HG03378 (cell line): ENCODE measurements around the gene IPCEF1.
A peak's percentile ranks its signal among the peaks of the same experiment; 100 is the strongest.

Source experiments
- ATAC-seq: cut with Tn5 transposase; IDR thresholded peaks from one replicate; pipeline ENCODE4 v1.9.1; 2021; ENCODE audit warnings: mild to moderate bottlenecking, moderate library complexity; ENCODE audit not compliant: unreplicated experiment

IPCEF1 gene

GRCh38 chr6:154297721-154298120 is 58.9 kb downstream of the IPCEF1 start:
- no peak for ATAC-seq

DNA sequence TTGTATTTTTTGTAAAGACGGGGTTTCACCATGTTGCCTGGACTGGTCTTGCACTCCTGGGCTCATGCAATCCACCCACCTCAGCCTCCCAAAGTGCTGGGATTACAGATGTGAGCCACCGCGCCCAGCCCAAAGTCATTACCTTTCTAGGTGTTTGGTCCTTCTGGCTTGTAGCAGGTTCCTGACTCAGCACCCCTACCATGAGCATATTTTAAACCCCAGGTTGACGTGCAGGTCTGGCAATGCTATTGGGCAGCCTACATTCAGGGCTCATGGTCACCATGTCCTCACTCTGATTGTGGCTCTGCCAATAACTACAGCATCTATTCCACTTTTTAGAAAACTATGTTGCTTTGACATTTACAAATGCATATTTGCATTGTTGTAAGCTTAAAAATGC is 59.4 kb downstream of the IPCEF1 start:
- ATAC-seq: no peak

DNA sequence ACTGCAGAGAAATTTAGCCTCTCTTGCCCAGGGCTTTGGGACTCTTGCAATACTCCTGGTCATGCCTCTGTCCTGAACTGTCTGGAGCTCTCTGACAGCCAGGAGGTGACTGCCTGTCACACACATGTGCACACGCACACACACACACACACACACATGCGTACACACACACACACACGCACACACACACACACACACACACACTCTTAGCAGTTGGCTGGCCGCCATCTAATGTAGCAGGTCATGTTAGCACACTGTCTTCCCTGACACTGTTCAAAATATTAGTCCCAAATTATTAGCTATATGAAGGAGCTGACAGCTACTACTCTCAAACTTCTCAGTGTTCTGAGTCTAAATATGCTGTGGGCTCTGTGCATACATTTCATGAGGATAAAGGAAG is 60.9 kb downstream of the IPCEF1 start:
- no peak for ATAC-seq

DNA sequence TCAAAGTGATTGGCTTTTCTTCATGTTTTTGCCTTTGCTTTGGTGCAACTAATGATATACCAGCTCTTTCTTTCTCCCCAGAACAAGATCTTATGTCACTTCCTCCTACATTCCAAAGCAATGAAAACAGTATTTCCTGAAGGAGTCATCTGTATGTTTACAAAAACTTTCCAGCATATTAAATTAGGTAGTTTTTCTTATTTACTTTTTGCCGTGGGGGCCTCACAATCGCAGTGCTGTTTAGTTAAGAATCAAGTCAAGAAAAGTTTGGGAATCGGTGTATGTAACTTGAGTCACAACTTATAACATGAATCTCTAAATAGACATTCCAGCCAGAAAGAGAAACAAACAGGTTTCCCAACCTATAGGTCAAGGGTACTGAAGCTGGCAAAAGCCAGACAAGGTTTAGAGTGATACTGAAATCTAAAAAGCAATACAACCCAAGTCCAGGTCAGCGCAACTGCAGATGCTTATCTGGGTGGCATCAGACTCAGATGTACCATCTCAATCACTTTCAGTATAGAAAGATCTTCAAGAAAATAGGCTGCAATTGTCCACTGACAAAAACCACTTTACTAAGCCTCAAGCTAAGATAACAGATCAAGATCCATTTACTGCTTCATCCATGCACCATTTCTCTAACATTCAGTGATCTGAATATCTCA is 63.6 kb downstream of the IPCEF1 start:
- no peak for ATAC-seq

GRCh38 chr6:154292066-154292465 is 64.5 kb downstream of the IPCEF1 start:
- ATAC-seq: no peak

DNA sequence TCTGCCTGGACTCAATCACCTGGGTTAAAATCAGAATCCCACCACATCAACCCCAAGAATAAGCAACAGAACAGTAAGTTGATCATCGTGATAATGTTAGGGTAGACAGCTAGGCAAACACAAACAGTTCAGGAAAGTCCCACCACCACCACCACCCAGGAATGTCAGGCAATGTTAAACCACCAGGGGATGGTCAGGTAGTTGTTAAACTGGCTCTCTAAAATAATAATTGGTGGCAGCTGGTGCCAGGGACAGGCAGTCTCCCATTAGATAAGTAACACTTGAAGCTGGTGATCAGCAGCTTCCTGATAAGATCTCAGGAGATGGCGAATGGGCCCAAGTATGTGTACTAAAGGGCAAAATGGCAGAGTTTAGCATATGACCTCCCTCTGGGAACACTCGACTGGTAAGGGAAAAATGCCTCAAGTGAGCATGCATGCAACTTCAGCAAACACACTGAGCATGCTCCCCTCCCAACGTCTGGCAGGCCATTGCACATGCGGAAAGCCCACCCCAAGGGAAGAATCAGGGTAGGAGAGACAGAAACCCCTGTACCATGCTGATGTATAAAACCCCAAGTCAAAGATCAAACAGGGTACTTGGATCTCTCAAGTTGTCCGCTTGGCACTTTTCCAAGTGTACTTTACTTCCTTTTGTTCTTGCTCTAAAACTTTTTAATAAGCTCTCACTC is 66.6 kb downstream of the IPCEF1 start:
- ATAC-seq: no peak

GRCh38 chr6:154285826-154286225 is 70.8 kb downstream of the IPCEF1 start:
- no peak for ATAC-seq

- no peak for ATAC-seq
Measured at GRCh38 chr6:154284313-154284853, 72.2 kb downstream of the IPCEF1 start.

GRCh38 chr6:154280521-154280920 is 76.1 kb downstream of the IPCEF1 start:
- no peak for ATAC-seq

DNA sequence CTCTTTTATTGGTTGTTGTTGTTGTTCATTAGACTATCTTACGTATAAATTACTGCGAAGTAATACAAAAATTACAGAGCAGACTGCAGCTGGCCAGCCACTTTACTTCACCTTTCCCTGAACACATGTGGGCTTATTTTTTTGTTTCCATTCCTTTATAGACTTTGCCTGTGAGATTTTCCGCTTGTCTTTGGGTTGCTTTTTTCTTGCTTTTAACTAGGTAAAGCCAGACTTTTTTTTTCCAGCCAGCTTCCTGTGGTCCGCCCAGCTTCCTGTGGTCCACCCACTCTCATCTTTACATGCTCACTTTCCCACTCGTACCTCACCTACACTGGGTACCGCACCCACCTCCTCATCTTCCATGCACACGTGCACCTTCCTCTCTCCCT is 79.0 kb downstream of the IPCEF1 start:
- peak; percentile 18 for ATAC-seq

GRCh38 chr6:154276810-154277628 is 79.6 kb downstream of the IPCEF1 start:
- peak; percentile 78 for ATAC-seq

GRCh38 chr6:154274168-154274567 is 82.4 kb downstream of the IPCEF1 start:
- ATAC-seq: no peak

DNA sequence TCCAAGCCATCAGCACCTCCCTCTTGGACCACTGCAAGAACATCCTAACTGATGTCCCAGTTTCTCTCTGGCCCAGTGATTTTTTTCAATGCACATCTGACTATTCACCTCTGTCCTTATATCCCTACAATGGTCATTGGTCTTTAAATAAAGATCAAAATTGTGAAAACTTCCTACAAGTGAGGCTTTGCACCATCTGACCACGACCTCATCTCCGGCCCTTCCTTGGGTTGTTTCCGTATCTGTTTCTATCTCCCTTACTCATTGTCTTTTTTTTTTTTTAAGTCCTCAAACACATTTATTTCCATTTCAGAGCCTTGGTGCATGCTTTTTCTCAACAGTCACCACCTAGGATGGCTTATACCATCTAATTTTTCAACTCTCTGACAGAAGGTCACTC is 88.1 kb downstream of the IPCEF1 start:
- no peak for ATAC-seq

DNA sequence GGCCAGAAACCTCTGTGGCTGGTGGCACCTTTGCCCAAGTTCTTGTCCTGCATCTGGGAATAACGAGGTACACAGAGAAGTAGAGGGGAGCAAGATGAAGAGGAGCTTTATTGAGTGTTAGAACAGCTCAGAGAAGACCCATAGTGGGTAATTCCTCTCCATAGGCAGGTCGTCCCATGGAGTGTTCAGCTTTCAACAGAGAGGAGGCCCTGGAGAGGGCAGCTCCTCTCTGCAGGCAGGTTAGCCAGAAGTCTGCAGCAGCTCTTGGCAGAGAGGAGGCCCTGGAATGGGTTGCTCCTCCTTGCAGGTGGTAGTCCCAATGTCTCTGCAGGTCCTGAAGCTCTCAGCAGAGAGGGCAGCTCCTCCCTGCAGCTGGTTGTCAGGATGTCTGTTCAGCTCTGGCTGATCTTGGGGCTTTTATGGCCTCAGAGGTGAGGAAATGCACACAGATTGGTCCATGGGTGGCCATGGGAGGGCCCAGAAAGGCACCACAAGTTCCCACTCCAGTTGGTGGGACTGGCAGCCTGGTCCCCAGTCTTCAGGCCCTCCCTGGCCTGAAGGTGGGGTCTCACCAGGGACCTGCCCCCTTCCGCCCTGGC is 89.0 kb downstream of the IPCEF1 start:
- peak; percentile 75 for ATAC-seq

DNA sequence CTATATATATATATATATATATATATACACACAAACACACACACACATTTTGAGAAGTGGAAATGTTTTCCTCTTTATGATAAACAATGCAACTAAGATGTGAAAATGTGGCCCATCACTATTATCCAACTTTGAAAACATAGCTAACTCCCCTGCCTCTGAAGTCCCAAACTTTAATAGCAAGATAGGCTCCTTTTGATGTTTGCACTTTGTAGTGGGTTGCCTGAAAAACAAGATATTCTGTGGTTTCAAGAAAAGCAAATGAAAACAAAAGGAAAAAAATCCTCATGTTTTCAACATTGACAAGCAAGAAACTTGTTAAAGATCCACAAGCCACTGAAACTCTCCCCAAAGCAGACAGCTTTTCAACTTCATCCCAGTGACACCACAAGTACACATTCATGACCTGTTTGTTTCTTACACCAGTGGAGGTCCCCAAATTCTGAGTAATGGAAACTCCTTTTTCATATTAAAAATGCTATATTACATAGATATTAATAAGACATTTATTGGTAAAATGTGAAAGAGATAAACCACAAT is 90.0 kb downstream of the IPCEF1 start:
- no peak for ATAC-seq

GRCh38 chr6:154261688-154262397 is 94.8 kb downstream of the IPCEF1 start:
- ATAC-seq: peak; percentile 25

DNA sequence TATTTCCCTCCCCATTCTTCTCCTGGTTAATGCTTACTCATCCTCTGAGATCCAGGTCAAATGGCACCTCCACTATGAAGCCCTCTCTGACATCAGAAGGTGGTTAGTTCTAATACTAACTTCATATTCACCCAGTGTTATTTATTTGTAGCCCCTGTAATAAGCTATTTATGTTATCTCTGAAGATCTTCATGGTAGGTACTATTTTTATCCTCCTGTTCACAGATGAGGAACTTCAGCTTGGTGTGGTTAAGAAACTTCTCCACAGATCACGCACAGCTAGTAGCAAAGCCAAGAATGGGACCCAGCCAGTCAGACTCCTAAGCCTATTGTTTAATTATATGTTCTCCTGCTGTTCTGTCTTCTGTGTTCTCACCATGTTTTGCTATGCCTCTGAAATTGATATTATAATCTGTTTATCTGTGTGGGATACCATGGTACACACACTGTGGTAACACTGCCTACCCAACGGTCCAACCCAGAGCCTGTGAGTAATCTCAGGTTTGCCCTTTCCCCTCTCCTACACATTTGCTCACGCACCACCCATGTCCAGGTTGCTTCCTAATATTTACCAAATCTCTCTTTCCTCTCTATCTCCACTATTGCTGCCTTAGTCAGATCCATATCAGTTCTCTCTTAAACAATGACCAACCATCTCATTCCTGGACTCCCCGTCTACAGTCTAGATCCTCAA is 98.4 kb downstream of the IPCEF1 start:
- peak; percentile 87 for ATAC-seq

DNA sequence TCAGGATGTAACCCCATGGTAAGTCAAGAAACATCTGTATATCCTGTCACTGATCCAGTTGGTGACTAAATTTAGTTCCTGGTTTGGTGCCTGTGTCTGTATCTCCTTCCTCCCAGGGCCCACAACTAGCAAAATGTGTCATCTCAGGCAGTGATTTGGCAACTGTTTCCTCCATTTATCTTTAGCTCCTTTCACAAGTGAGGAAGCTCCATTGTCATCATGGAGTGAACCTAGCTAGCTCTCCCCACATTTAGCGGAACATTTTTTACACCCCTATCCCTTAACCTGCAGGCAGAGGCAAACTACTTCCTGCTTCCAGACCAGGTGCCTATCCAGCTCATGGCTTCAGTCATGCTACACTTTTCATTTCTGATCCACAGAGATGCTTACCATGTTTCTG is 99.5 kb downstream of the IPCEF1 start:
- ATAC-seq: no peak

DNA sequence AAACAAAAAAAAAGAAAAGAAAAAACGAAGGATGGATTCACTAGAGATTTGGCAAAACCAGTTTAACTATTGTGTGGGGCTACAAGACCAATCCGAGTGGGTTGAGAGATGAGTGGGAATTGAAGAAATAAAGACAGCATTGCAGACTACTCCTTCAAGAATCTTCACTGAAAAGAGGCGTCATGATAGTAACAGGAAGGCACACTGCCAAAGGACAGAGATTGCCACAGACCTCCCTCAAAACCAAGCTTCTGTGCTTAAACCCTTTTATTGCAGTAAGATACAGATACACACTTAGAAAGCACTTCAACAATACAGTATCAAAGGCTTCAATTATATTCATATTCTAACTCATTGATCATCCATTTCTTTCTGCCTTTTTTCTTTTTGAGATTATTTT is 103.9 kb downstream of the IPCEF1 start:
- no peak for ATAC-seq

GRCh38 chr6:154251116-154251515 is 105.5 kb downstream of the IPCEF1 start:
- ATAC-seq: no peak
